NCI-H146 (cell line): ENCODE results near the gene MICAL3.

Experiments
- DNase-seq: peaks from one replicate; lab custom pipeline; 2025; lab: John Stamatoyannopoulos, UW

Gene MICAL3

GRCh38 chr22:17817511-17818065, 206.8 kb downstream of the MICAL3 start:
- no peak for DNase-seq

- DNase-seq: no peak
Measured at GRCh38 chr22:17817079-17817478, 207.3 kb downstream of the MICAL3 start.

DNA sequence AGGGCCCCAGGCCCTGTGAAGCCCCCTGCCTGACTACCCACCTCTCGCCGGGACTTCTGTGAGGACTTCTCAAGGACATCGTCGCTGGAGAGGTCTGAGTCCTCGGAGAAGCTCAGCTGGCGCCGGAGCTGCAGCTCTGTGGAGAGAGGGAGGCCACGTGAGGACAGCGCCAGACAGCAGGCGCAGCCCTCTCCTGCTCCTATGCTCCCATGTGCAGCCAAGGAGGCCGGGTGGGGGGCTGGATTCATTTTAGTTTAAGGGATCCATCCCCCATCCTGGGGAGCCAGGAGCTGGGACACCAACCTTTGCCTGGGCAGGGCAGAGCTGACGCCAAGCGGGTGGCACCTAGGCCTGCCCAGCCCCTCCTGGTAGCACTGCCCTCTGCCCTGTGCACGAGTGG, 207.7 kb downstream of the MICAL3 start:
- DNase-seq: no peak

DNA sequence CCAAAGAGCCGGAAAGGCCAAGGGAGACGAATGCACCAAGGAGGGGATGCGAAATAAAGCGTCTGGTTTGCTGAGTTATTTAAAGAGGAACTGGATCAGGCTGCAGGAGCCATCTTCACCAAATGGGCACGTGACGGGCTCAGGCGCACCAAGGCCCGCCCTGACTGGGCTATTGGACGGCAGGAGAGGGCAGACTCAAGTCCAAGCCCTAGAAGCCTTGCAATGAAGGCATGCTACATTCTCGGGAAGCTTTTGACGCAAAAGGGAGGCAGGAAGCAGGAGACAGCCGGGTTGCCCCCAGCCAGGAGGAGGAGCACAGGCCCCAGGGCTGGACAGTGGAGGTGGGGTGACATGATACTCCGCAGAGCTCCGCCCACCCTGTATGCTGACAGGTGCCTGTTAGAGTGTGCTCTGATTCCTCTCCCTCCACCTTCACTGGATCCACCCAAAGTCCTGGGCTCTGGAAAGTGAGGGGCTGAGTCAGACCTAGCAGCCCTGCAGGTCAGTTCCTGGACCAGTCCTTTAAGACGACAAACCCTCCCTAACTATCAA, 208.6 kb downstream of the MICAL3 start:
- no peak for DNase-seq

GRCh38 chr22:17814830-17815229, 209.5 kb downstream of the MICAL3 start:
- DNase-seq: no peak

- no peak for DNase-seq
Measured at GRCh38 chr22:17814084-17814483, 210.3 kb downstream of the MICAL3 start.

DNA sequence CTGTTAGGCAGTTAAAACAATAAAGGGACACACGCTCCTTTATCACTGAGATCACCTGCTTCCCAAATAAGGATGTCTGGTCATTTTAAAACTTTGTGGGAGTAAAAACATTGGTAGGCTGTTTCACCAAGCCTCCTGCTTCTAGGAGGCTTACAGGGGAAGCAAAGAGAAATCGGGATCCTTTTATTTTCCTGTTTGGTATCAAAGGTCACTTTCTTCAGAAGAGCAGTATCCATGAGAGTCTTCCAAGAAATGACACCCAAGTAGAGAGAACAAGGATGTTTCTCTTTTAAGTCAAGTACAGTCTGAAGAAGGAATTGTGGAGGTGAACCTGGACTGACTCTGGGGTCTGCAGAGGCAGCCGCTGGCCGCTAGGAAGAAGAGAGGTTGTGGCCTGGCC, 213.2 kb downstream of the MICAL3 start:
- DNase-seq: no peak

DNA sequence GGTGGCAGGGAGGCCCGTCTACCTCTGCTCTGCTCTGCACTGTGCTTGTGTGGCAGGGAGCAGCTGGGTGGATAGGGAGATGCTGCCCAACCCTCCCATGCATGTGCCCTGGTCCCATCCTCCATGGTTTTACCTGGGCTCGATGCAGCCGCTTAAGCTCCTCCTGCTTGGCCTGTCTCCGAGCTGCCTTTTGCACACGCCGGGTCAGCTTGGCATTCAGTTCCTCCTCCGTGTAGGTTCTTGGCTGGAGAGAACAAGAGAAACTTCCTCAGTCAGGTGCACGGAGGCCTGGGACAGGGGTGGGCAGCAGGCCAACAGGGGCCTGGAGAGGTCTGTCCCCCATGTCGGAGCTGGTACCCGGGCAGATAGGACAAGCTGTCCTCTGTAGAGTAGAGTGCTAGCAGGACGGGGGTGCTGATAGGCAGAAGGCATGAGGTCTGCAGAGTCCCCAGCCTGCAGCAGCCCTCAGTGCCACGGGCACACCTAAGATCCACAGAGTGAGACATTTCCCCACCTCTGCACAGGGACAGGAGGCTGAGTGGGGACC, 213.7 kb downstream of the MICAL3 start:
- DNase-seq: no peak

DNA sequence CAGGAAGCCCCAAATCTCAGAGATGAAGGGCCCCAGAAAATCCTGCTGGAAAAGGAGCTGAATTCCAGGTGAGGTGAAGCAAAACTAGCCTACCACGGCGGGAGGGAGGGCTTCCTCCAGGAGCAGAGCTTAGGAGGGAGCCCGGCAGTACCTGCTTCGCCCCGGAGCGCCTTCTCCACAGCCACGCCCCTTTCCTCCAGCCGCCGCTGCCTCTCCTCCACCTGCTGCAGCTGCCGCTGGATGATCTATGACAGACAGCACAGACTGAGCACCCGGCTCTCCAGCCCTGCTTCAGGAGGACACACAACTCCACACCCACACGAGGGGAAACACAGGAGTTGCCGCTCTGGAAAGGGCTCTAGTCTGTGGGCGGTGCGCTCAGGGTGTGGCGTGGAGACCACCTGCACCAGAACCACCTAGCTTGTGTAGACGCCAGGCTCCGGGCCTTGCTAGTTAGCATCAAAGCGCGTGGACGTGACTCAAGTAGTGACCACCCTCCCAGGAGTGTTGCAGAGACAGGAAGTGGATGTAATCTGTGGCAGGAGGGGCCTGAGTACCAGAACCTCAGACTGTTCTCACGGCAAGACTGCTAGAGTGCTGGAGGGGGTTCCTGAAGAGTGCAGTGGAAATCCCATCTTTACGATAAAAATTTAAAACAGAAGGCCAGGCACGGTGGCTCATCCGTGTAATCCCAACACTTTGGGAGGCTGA, 215.5 kb downstream of the MICAL3 start:
- no peak for DNase-seq

DNA sequence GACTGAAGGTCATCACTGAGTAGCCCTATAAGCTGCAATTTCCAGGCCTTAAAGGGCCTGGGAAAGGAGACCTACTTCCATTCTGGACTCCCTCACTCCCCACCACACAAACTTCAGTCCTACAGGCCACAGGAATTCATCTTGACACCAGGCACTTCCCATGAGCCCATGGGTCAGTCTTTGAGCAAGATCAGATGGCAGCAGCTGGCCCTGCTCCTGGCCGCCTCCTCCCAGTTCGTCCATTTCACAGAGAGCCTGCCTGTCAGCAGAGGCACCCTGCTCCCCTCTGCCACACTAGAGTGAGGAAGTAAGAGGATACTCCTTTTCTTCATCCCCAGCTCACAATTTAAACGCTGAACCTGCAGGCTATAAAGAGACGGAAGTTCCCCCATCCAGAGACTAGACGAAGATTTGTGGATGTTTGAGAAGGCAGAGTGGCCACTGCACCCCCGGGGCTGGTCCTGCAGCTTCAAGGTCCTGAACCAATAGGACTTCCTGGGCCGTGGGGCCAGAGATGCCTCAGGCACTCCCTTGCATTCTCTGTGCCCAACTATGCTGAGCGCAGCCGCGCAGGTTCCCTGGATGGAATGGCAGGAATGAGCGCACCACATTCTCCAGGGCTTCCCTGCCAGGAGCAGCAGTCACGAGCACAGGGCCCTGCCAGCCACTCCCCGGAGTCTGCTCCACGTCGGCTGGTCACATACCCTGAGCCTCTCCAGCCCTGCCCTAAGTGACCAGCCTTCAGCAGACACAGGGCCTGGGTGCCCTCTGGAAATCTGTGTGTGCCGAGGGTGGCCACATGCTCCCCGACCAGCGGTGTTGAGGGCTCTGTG, 216.6 kb downstream of the MICAL3 start:
- no peak for DNase-seq

- no peak for DNase-seq
Measured at GRCh38 chr22:17807086-17807485, 217.3 kb downstream of the MICAL3 start.

GRCh38 chr22:17806437-17806836, 217.9 kb downstream of the MICAL3 start:
- DNase-seq: no peak

- no peak for DNase-seq
Measured at GRCh38 chr22:17804331-17805080, 219.9 kb downstream of the MICAL3 start.

- no peak for DNase-seq
Measured at GRCh38 chr22:17803609-17804270, 220.6 kb downstream of the MICAL3 start.

DNA sequence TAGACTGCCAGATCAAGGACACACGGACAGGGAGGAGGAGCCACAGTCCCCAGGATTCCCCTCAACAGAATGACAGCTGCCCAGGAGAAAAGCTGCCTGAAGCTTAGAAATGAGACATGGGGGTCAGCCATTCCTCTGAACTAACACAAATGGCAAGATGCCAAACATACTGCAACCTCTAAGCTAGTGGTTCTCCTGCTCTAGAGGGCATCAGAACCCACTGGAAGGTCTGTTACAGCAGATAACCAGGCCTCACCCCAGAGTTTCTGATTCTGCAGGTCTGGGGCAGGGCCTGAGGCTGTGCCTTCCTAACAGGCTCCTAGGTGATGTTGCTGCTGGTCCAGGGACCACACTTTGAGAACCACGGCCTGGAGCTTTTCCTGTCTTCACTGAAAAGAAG, 221.5 kb downstream of the MICAL3 start:
- no peak for DNase-seq

DNA sequence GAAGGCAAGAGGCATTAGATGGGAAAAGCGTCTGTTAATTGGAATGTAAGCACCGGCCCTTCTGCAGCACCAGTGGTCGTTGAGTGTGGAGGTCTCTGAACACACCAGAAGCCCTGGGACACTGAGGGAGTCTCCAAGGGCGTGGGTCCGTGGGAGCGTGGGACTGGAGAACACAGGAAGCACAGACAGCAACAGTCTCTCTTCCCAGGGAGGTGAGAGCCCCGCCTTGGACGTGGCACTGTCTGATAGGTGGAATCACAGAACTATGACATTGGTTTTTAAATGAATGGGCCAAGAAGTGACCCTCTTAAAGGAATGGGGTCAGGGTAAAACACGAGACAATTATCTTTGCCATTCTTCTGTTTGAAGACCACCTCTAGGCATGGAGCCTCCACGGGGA, 221.9 kb downstream of the MICAL3 start:
- no peak for DNase-seq

- DNase-seq: no peak
Measured at GRCh38 chr22:17797721-17798559, 226.4 kb downstream of the MICAL3 start.

GRCh38 chr22:17796695-17797094, 227.7 kb downstream of the MICAL3 start:
- no peak for DNase-seq

GRCh38 chr22:17795661-17796548, 228.5 kb downstream of the MICAL3 start:
- no peak for DNase-seq
